Testis (tissue), 3 donors: ENCODE data around the gene MAP3K9. TPM values are rescaled to one million over a fixed set of nuclear protein-coding genes. Genes with fewer than 3 reads are reported as not detected.

ENCODE experiments used
- DNase-seq: peaks from one replicate; pipeline ENCODE4 v3.0.0-alpha.2; 2019
- H3K27ac ChIP-seq, 2 donors: fragments of 200-600 bp; sonication (generic); one replicate each; pipeline ENCODE4 v1.5.1; 2019
- H3K27me3 ChIP-seq: fragments of 200-600 bp; sonication (generic); one replicate; pipeline ENCODE4 v1.5.1; 2019
- H3K36me3 ChIP-seq: fragments of 200-600 bp; sonication (generic); one replicate; pipeline ENCODE4 v1.5.1; 2017; ENCODE audit warnings: low read depth; ENCODE audit errors: missing control alignments
- H3K4me1 ChIP-seq: fragments of 200-600 bp; sonication (generic); one replicate; pipeline ENCODE4 v1.5.1; 2019
- H3K4me3 ChIP-seq, 2 donors: fragments of 200-600 bp; sonication (generic); one replicate each; pipeline ENCODE4 v1.5.1; 2017 to 2019
- H3K9me3 ChIP-seq: fragments of 200-600 bp; sonication (generic); one replicate; pipeline ENCODE4 v1.5.1; 2017
- CTCF ChIP-seq, 3 experiments: fragments of 450-650 bp in 2 of 3; fragments of 200-600 bp in 1 of 3; sonication (generic) in 1 of 3; IDR thresholded peaks; one replicate each; pipeline ENCODE4 v1.5.1; 2016 to 2019; ENCODE audit warnings: antibody characterized with exemption in 3 of 3, mild to moderate bottlenecking in 2 of 3, moderate library complexity in 1 of 3
- POLR2A ChIP-seq: fragments of 450-650 bp; IDR thresholded peaks from one replicate; pipeline ENCODE4 v1.6.1; 2017; ENCODE audit warnings: antibody characterized with exemption, mild to moderate bottlenecking, moderate library complexity
- WGBS, 2 donors: methylation state at CpG; one replicate each; pipeline ENCODE4 v1.1.5; 2018; 5-methylcytosine and 5-hydroxymethylcytosine counted together
- intact Hi-C: fragments of 100-400 bp; cut with DNase I; formaldehyde crosslinking; loops from one replicate; pipeline ENCODE4 v1.15.1; 2023; ENCODE audit warnings: low total_unique reads
- polyA plus RNA-seq: library from polyadenylated mRNA; stranded (reverse); fragments of 350-450 nt; fragmentation: Illumina TruSeq; extraction: RNeasy Lipid Tissue Mini Kit (QIAGEN cat#74804); gene quantifications from one replicate; pipeline ENCODE4 v1.2.3, GENCODE V29; 2014; ENCODE audit warnings: low read depth, low replicate concordance; ENCODE audit not compliant: insufficient read depth
- total RNA-seq, 2 donors: library from RNA; depleted of rRNA; stranded (reverse); fragments of >200 nt; gene quantifications; one replicate each; pipeline ENCODE4 v1.2.3, GENCODE V29; 2016

Gene MAP3K9
- total and polyA plus RNA-seq, 3 donors from 2014 or later, result 17.4 to 22.5 (median 18.0) TPM

GRCh38 chr14:70713511-70713916 is 95.8 kb downstream of the MAP3K9 start:
- DNase-seq, result no peak
- TF ChIP-seq CTCF (IDR thresholded peaks at IDR 0.05), result no peak
- no peak for TF ChIP-seq POLR2A
- Histone ChIP-seq H3K27me3 (no peaks in the 10 kb centered on the region), H3K36me3 (no peaks in the 10 kb centered on the region), H3K4me3 (no peak overlapping the region), H3K27ac (no peak overlapping the region), H3K4me1 (peaks cover 6% of the 10 kb centered on the region), H3K9me3 (no peaks in the 10 kb centered on the region)
- WGBS, 2 donors, result 43% methylated on average over 3 of the region's 3 CpGs
- intact Hi-C loops, result no loop called here

- Histone ChIP-seq H3K4me1 (peaks cover 6% of the 10 kb centered on the region), H3K9me3 (no peaks in the 10 kb centered on the region), H3K27me3 (no peaks in the 10 kb centered on the region), H3K27ac (no peak overlapping the region), H3K4me3 (no peak overlapping the region), H3K36me3 (no peaks in the 10 kb centered on the region)
- WGBS, 2 donors, result 91 to 96% methylated on average over 4 of the region's 4 CpGs
- DNase-seq, result no peak
- no peak for TF ChIP-seq CTCF (IDR thresholded peaks at IDR 0.05)
- no peak for TF ChIP-seq POLR2A
- intact Hi-C loops, result no loop called here
Observed at GRCh38 chr14:70713096-70713495, 96.2 kb downstream of the MAP3K9 start.

GRCh38 chr14:70711451-70711850 is 97.9 kb downstream of the MAP3K9 start:
- no peak for DNase-seq
- no peaks in the 10 kb centered on the region for H3K27me3 ChIP-seq
- H3K4me3 ChIP-seq, result no peak overlapping the region
- TF ChIP-seq POLR2A (no peak), CTCF (IDR thresholded peaks at IDR 0.05) (no peak)
- WGBS, 2 donors, result 97 to 100% methylated on average over 1 of the region's 1 CpG
- no peaks in the 10 kb centered on the region for H3K36me3 ChIP-seq
- intact Hi-C loops, result no loop called here
- H3K4me1 ChIP-seq, result peaks cover 5% of the 10 kb centered on the region
- no peak overlapping the region for H3K27ac ChIP-seq
- H3K9me3 ChIP-seq, result no peaks in the 10 kb centered on the region

DNA sequence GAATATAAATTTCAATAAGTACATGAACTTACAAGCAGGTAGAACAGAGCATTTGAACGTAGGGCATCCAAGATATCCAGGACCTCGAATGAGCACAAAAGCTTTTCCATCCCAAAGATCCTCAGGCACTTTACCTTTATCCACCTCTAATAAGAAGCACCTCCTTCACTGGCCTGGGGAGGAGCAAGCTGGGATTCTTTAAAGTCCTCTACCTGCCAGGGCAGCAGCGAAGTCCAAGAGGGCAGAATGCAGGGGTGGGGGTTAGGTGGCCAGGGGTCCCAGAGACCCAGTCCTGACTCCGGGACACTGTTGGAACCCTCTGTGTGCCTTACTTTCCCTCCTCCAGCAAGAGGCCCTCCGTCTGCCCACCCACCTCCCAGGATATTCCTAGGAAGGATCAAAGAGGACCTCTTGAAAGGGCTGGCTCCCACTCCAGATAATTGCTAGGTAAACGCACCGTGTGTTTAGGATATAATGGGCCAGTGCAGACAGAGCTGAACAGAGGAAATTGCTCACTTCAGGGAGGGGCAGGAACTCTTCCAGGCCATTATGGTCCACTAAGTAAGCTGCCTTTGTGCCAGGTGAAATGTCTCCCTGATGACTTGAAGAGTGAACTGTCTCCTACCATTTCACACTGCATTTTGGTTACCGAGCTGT is 99.5 kb downstream of the MAP3K9 start:
- Histone ChIP-seq H3K4me3 (no peak overlapping the region), H3K36me3 (no peaks in the 10 kb centered on the region), H3K9me3 (no peaks in the 10 kb centered on the region), H3K4me1 (peaks cover 5% of the 10 kb centered on the region), H3K27me3 (no peaks in the 10 kb centered on the region), H3K27ac (no peak overlapping the region)
- no peak for DNase-seq
- WGBS, 2 donors, result 70 to 76% methylated on average over 7 to 8 of the region's 8 CpGs
- intact Hi-C loops, result no loop called here
- TF ChIP-seq CTCF (IDR thresholded peaks at IDR 0.05) (no peak), POLR2A (no peak)
